ENCODE data around the gene RAP2A. TPM values are rescaled to one million over a fixed set of nuclear protein-coding genes. Genes with fewer than 3 reads are reported as not detected.

RAP2A gene
- total RNA-seq, 2 experiments from 2014 or later, result 9.2 to 15.4 TPM

DNA sequence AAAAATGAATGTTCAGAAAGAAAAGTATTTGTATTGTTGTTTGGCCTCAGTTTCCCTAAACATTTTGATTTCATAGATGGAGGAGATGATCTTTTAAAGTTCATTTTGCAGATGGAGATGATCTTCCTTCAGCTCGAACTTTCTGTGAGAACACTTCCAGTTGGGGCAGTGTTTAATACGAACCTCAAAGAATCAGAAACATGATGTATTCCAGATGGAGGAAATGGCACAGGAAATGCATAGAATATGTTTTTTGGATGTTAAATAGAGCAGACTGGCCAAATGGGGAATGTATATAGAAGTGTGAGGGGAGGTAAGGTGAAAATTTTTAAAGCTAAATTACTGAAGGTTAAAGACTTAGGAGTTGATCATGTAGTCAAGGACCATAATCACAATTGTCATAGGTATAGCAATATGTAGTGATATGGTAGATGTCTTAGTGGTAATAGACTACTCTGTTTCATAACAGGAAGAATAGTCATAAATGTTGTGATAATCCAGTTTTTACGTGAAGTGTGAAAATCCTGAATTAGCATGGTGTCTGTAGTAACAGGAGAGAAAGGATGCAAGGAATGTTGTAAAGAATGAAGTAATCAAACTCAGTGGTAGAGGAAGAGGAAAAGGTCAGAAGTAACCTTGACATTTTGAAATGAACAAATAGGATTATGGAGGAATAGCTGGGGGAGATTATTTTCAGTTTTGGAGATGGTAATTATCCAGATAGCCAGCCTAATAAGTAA lies 5.1 kb downstream of the RAP2A start:
- peaks cover 20% of the 10 kb centered on the region; the same call in 1 of the 2 replicates for H3K79me2 ChIP-seq (ENCODE audit: insufficient read depth, low read depth, low read length)
- CTCF ChIA-PET (ENCODE audit: unreplicated experiment), result no interaction called here
- DNase-seq (ENCODE audit: low spot score), result no peak
- no peaks in the 10 kb centered on the region for H3K36me3 ChIP-seq (ENCODE audit: insufficient read depth, low read length)
- H3K4me3 ChIP-seq (ENCODE audit: low read depth, low read length, poor library complexity, severe bottlenecking), result no peak overlapping the region
- no peaks in the 10 kb centered on the region for H3K9me3 ChIP-seq (ENCODE audit: low read length)
- no peaks in the 10 kb centered on the region for H4K20me1 ChIP-seq (ENCODE audit: insufficient read depth, low read length)
- no peak overlapping the region for H3K4me2 ChIP-seq (ENCODE audit: low read length)
- H3K4me1 ChIP-seq (ENCODE audit: insufficient read depth, low read length, poor library complexity, severe bottlenecking), result peaks cover 9% of the 10 kb centered on the region
- H2AFZ ChIP-seq (ENCODE audit: low read length), result no peak overlapping the region
- POLR2A ChIA-PET, result interaction anchor here (0.6 kb wide), 1 partner anchor 26 kb away, joined by 3 read pairs; no protein-coding TSS in a partner anchor
- TF ChIP-seq EZH2phosphoT487 (IDR thresholded peaks at IDR 0.05; ENCODE audit: borderline replicate concordance, low read depth, low read length), result no peak
- TF ChIP-seq, protein P1, sequence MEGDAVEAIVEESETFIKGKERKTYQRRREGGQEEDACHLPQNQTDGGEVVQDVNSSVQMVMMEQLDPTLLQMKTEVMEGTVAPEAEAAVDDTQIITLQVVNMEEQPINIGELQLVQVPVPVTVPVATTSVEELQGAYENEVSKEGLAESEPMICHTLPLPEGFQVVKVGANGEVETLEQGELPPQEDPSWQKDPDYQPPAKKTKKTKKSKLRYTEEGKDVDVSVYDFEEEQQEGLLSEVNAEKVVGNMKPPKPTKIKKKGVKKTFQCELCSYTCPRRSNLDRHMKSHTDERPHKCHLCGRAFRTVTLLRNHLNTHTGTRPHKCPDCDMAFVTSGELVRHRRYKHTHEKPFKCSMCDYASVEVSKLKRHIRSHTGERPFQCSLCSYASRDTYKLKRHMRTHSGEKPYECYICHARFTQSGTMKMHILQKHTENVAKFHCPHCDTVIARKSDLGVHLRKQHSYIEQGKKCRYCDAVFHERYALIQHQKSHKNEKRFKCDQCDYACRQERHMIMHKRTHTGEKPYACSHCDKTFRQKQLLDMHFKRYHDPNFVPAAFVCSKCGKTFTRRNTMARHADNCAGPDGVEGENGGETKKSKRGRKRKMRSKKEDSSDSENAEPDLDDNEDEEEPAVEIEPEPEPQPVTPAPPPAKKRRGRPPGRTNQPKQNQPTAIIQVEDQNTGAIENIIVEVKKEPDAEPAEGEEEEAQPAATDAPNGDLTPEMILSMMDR (conservative IDR thresholded peaks at IDR 0.05; ENCODE audit: low read length), result no peak
- no TSS peak for BruUV-seq (replicated peaks)
- intact Hi-C loops (cut with micrococcal nuclease; ENCODE audit: unreplicated experiment), result loop anchor here (10.0 kb wide), 2 partner anchors 516 to 1136 kb away; partner anchors contain the start of genes IPO5 and STK24
- H3K9me2 ChIP-seq (ENCODE audit: insufficient read depth, low read length), result no peaks in the 10 kb centered on the region
- H3K27ac ChIP-seq (ENCODE audit: low read depth, low read length, poor library complexity, severe bottlenecking), result no peak overlapping the region

DNA sequence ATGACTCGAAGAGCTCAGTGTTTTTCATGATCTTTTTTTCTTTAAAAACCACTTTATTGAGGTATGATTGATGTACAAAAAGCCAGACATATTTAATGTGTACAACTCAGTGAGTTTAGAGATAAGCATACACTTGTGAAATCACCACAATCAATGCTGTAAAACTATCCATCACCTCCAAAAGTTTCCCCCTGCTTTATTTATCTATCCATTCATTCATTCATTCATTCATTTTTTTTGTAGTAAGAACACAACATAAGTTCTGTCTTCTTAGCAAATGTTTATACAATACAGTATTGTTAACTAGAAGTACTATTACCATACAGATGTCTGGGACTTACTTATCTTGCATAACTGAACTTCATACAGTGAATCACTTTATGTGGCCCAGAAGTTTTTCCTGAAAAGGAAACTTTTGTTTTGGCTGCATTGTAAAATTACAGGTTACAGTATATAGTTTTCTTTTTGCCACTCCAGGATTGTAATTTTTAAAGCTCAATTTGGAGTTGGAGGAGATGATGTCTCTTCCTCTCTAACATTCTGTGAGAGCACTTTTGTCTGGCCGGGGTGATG lies 6.7 kb downstream of the RAP2A start:
- H3K9me2 ChIP-seq (ENCODE audit: insufficient read depth, low read length), result no peaks in the 10 kb centered on the region
- no peaks in the 10 kb centered on the region for H3K9me3 ChIP-seq (ENCODE audit: low read length)
- BruUV-seq (replicated peaks), result no TSS peak
- H3K4me2 ChIP-seq (ENCODE audit: low read length), result no peak overlapping the region
- POLR2A ChIA-PET, result interaction anchor here (1.5 kb wide), 1 partner anchor 10 kb away, joined by 3 read pairs; no protein-coding TSS in a partner anchor
- TF ChIP-seq, protein P1 (conservative IDR thresholded peaks at IDR 0.05; ENCODE audit: low read length), result no peak
- TF ChIP-seq EZH2phosphoT487 (IDR thresholded peaks at IDR 0.05; ENCODE audit: borderline replicate concordance, low read depth, low read length), result no peak
- no peak for DNase-seq (ENCODE audit: low spot score)
- no peaks in the 10 kb centered on the region for H3K36me3 ChIP-seq (ENCODE audit: insufficient read depth, low read length)
- H3K79me2 ChIP-seq (ENCODE audit: insufficient read depth, low read depth, low read length), result peaks cover 11% of the 10 kb centered on the region; the same call in 1 of the 2 replicates
- no peak overlapping the region for H3K27ac ChIP-seq (ENCODE audit: low read depth, low read length, poor library complexity, severe bottlenecking)
- H4K20me1 ChIP-seq (ENCODE audit: insufficient read depth, low read length), result no peaks in the 10 kb centered on the region
- no peak overlapping the region for H2AFZ ChIP-seq (ENCODE audit: low read length)
- H3K4me3 ChIP-seq (ENCODE audit: low read depth, low read length, poor library complexity, severe bottlenecking), result no peak overlapping the region
- peaks cover 7% of the 10 kb centered on the region for H3K4me1 ChIP-seq (ENCODE audit: insufficient read depth, low read length, poor library complexity, severe bottlenecking)
- intact Hi-C loops (cut with micrococcal nuclease; ENCODE audit: unreplicated experiment), result no loop called here
- CTCF ChIA-PET (ENCODE audit: unreplicated experiment), result no interaction called here

DNA sequence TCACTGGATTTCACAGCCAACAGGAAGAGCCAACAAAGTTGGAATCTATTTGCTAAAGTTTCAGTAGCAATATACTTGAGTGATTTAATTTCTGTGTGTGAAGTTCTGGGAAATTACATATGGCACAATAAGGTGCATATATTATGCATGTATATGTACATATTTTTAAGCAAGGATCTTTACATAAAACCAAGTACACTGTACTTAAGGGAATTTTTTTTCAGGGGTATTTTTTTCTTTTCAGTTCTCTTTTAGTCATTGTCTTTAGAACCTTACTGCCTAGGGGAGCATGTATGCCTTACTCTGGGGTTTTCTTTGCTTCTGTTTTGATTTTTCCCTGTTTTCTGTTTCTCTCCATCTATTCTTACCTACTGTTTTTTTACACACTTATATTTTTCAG lies 7.4 kb downstream of the RAP2A start:
- H3K27ac ChIP-seq (ENCODE audit: low read depth, low read length, poor library complexity, severe bottlenecking), result no peak overlapping the region
- POLR2A ChIA-PET, result interaction anchor here (1.5 kb wide), 2 partner anchors 8 to 9 kb away, joined by 3 to 4 read pairs; no protein-coding TSS in a partner anchor
- no peaks in the 10 kb centered on the region for H3K9me2 ChIP-seq (ENCODE audit: insufficient read depth, low read length)
- CTCF ChIA-PET (ENCODE audit: unreplicated experiment), result no interaction called here
- no peaks in the 10 kb centered on the region for H3K9me3 ChIP-seq (ENCODE audit: low read length)
- no peaks in the 10 kb centered on the region for H4K20me1 ChIP-seq (ENCODE audit: insufficient read depth, low read length)
- no peak overlapping the region for H2AFZ ChIP-seq (ENCODE audit: low read length)
- no peak for DNase-seq (ENCODE audit: low spot score)
- BruUV-seq (replicated peaks), result no TSS peak
- TF ChIP-seq, protein P1 (conservative IDR thresholded peaks at IDR 0.05; ENCODE audit: low read length), result no peak
- no peak for TF ChIP-seq EZH2phosphoT487 (IDR thresholded peaks at IDR 0.05; ENCODE audit: borderline replicate concordance, low read depth, low read length)
- no peaks in the 10 kb centered on the region for H3K36me3 ChIP-seq (ENCODE audit: insufficient read depth, low read length)
- H3K79me2 ChIP-seq (ENCODE audit: insufficient read depth, low read depth, low read length), result peaks cover 5% of the 10 kb centered on the region; the same call in 1 of the 2 replicates
- H3K4me2 ChIP-seq (ENCODE audit: low read length), result no peak overlapping the region
- peaks cover under 1% of the 10 kb centered on the region for H3K4me1 ChIP-seq (ENCODE audit: insufficient read depth, low read length, poor library complexity, severe bottlenecking)
- H3K4me3 ChIP-seq (ENCODE audit: low read depth, low read length, poor library complexity, severe bottlenecking), result no peak overlapping the region
- intact Hi-C loops (cut with micrococcal nuclease; ENCODE audit: unreplicated experiment), result no loop called here

All from OCI-LY7 (cell line).